Trophoblast cell (in vitro differentiated cells and primary cell): ENCODE results near the gene OCIAD1.
"Not testable (repeated sequence)": the region's sequence is repeated elsewhere in the genome, so short reads cannot be mapped to it uniquely, and the experiment has no call there.

ENCODE experiments used
- DNase-seq, 2 donors: peaks; one replicate each; pipeline ENCODE4 v3.0.0-alpha.2; 2016
- H2AFZ ChIP-seq: 2 replicates; pipeline ENCODE4 v1.6.1; 2013; ENCODE audit warnings: low read length, moderate library complexity, mild to moderate bottlenecking; ENCODE audit not compliant: insufficient read depth, poor library complexity
- H2AK5ac ChIP-seq: 2 replicates; pipeline ENCODE4 v1.6.1; 2013; ENCODE audit warnings: mild to moderate bottlenecking, low read length
- H2BK120ac ChIP-seq: 2 replicates; pipeline ENCODE4 v1.6.1; 2013; ENCODE audit warnings: low read length, mild to moderate bottlenecking, moderate library complexity; ENCODE audit not compliant: insufficient read depth, poor library complexity
- H2BK12ac ChIP-seq: 2 replicates; pipeline ENCODE4 v1.6.1; 2013; ENCODE audit warnings: mild to moderate bottlenecking, low read length, moderate library complexity
- H2BK5ac ChIP-seq: 2 replicates; pipeline ENCODE4 v1.6.1; 2013; ENCODE audit warnings: low read length, low read depth, moderate library complexity, mild to moderate bottlenecking; ENCODE audit not compliant: poor library complexity
- H3K14ac ChIP-seq: 2 replicates; pipeline ENCODE4 v1.6.1; 2013; ENCODE audit warnings: mild to moderate bottlenecking, low read length
- H3K18ac ChIP-seq: 2 replicates; pipeline ENCODE4 v1.6.1; 2013; ENCODE audit warnings: mild to moderate bottlenecking, low read length
- H3K23ac ChIP-seq: 2 replicates; pipeline ENCODE4 v1.6.1; 2013; ENCODE audit warnings: low read length
- H3K27ac ChIP-seq: 2 replicates; pipeline ENCODE4 v1.5.1; 2013; ENCODE audit warnings: low read depth, mild to moderate bottlenecking, inconsistent platforms, low read length, moderate library complexity
- H3K27me3 ChIP-seq: 2 replicates; pipeline ENCODE4 v1.6.1; 2013; ENCODE audit warnings: inconsistent platforms, mild to moderate bottlenecking, low read length, moderate library complexity; ENCODE audit not compliant: insufficient read depth
- H3K36me3 ChIP-seq, 2 experiments: 1 replicate in 1 of 2; 2 replicates in 1 of 2; pipeline ENCODE4 v1.6.1; 2013; ENCODE audit warnings: low read length in 2 of 2, mild to moderate bottlenecking in 2 of 2, moderate library complexity in 1 of 2; ENCODE audit not compliant: insufficient read depth in 2 of 2, control insufficient read depth in 1 of 2
- H3K4ac ChIP-seq: 2 replicates; pipeline ENCODE4 v1.6.1; 2013; ENCODE audit warnings: low read depth, mild to moderate bottlenecking, low read length, moderate library complexity
- H3K4me1 ChIP-seq, 2 experiments: 1 replicate in 1 of 2; 2 replicates in 1 of 2; pipeline ENCODE4 v1.6.1; 2013; ENCODE audit warnings: low read length in 2 of 2, mild to moderate bottlenecking in 2 of 2, moderate library complexity in 1 of 2; ENCODE audit not compliant: insufficient read depth in 2 of 2, control insufficient read depth in 1 of 2
- H3K4me2 ChIP-seq: 2 replicates; pipeline ENCODE4 v1.6.1; 2013; ENCODE audit warnings: inconsistent platforms, mild to moderate bottlenecking, low read length, moderate library complexity
- H3K4me3 ChIP-seq: 2 replicates; pipeline ENCODE4 v1.5.1; 2013; ENCODE audit warnings: mild to moderate bottlenecking, low read depth, low read length, inconsistent platforms
- H3K79me1 ChIP-seq: one replicate; pipeline ENCODE4 v1.6.1; 2013; ENCODE audit warnings: low read length
- H3K79me2 ChIP-seq: 2 replicates; pipeline ENCODE4 v1.6.1; 2013; ENCODE audit warnings: low read length, mild to moderate bottlenecking; ENCODE audit not compliant: control insufficient read depth, insufficient read depth, poor library complexity
- H3K9ac ChIP-seq: 2 replicates; pipeline ENCODE4 v1.6.1; 2013; ENCODE audit warnings: mild to moderate bottlenecking, low read length
- H3K9me3 ChIP-seq: 2 replicates; pipeline ENCODE4 v1.6.1; 2013; ENCODE audit warnings: low read depth, mild to moderate bottlenecking, control low read depth, inconsistent platforms, low read length; ENCODE audit not compliant: insufficient read depth
- H4K12ac ChIP-seq: 2 replicates; pipeline ENCODE4 v1.6.1; 2013; ENCODE audit warnings: low read depth, mild to moderate bottlenecking, low read length, moderate library complexity
- H4K8ac ChIP-seq: 2 replicates; pipeline ENCODE4 v1.6.1; 2013; ENCODE audit warnings: low read depth, mild to moderate bottlenecking, low read length, moderate library complexity
- H4K91ac ChIP-seq: one replicate; pipeline ENCODE4 v1.6.1; 2013; ENCODE audit warnings: low read depth, mild to moderate bottlenecking, low read length, moderate library complexity
- WGBS: extraction: QIAGEN DNeasy Blood & Tissue Kit; methylation state at CpG from one replicate; pipeline ENCODE4 v1.1.7; 2013; ENCODE audit warnings: missing lambda C conversion rate; ENCODE audit not compliant: insufficient read length, insufficient coverage; ENCODE audit errors: extremely low coverage; 5-methylcytosine and 5-hydroxymethylcytosine counted together

OCIAD1 gene

GRCh38 chr4:48816971-48817370 lies 13.9 kb upstream of the OCIAD1 start:
- H3K4me2 ChIP-seq: no peak overlapping the region
- no peak overlapping the region for H3K4ac ChIP-seq
- H3K9ac ChIP-seq: no peak overlapping the region
- H2BK5ac ChIP-seq: no peak overlapping the region
- H3K36me3 ChIP-seq: no peaks in the 10 kb centered on the region
- no peak overlapping the region for H3K27ac ChIP-seq
- no peaks in the 10 kb centered on the region for H3K4me1 ChIP-seq
- no peaks in the 10 kb centered on the region for H3K79me1 ChIP-seq
- no peak overlapping the region for H2AFZ ChIP-seq
- no peaks in the 10 kb centered on the region for H3K79me2 ChIP-seq
- no peak overlapping the region for H4K8ac ChIP-seq
- H2AK5ac ChIP-seq: no peak overlapping the region
- H3K18ac ChIP-seq: no peak overlapping the region
- H3K23ac ChIP-seq: no peak overlapping the region
- no peak overlapping the region for H4K12ac ChIP-seq
- no peaks in the 10 kb centered on the region for H3K9me3 ChIP-seq
- no peaks in the 10 kb centered on the region for H3K27me3 ChIP-seq
- no peak overlapping the region for H4K91ac ChIP-seq
- no peak for DNase-seq
- no peak overlapping the region for H3K4me3 ChIP-seq
- H2BK120ac ChIP-seq: no peak overlapping the region
- H3K14ac ChIP-seq: no peak overlapping the region
- no CpG with 5 or more reads among the region's 6 CpGs for WGBS
- H2BK12ac ChIP-seq: no peak overlapping the region

- H3K36me3 ChIP-seq, H3K79me1 ChIP-seq, H2AK5ac ChIP-seq, H3K9me3 ChIP-seq, DNase-seq, H3K79me2 ChIP-seq, H2BK120ac ChIP-seq, H3K23ac ChIP-seq, H3K14ac ChIP-seq, H2BK5ac ChIP-seq, H3K4me1 ChIP-seq, H2AFZ ChIP-seq, H2BK12ac ChIP-seq, H4K8ac ChIP-seq, H3K4me3 ChIP-seq, H3K27me3 ChIP-seq, H4K91ac ChIP-seq, H3K4me2 ChIP-seq, H3K18ac ChIP-seq, H3K4ac ChIP-seq, H4K12ac ChIP-seq, H3K9ac ChIP-seq, H3K27ac ChIP-seq: not testable (repeated sequence)
- no CpG with 5 or more reads among the region's 2 CpGs for WGBS
These were observed 9.5 kb upstream of the OCIAD1 start for GRCh38 chr4:48821431-48821830.

- no peak overlapping the region for H2AK5ac ChIP-seq
- no peak overlapping the region for H3K23ac ChIP-seq
- no peak overlapping the region for H3K4ac ChIP-seq
- no peak overlapping the region for H2BK5ac ChIP-seq
- H2BK120ac ChIP-seq: no peak overlapping the region
- H2BK12ac ChIP-seq: no peak overlapping the region
- H3K36me3 ChIP-seq: no peaks in the 10 kb centered on the region
- peaks cover 0 to 1% of the 10 kb centered on the region in 2 experiments for H3K4me1 ChIP-seq
- H3K18ac ChIP-seq: no peak overlapping the region
- H3K9me3 ChIP-seq: peaks cover 1% of the 10 kb centered on the region
- no peak overlapping the region for H4K91ac ChIP-seq
- no peak overlapping the region for H3K27ac ChIP-seq
- H4K8ac ChIP-seq: no peak overlapping the region
- peaks cover 5% of the 10 kb centered on the region for H3K79me2 ChIP-seq
- WGBS: no CpG with 5 or more reads among the region's 5 CpGs
- H3K27me3 ChIP-seq: no peaks in the 10 kb centered on the region
- H3K4me3 ChIP-seq: no peak overlapping the region
- H3K14ac ChIP-seq: no peak overlapping the region
- no peak overlapping the region for H4K12ac ChIP-seq
- H3K4me2 ChIP-seq: no peak overlapping the region
- no peak overlapping the region for H3K9ac ChIP-seq
- H2AFZ ChIP-seq: no peak overlapping the region
- H3K79me1 ChIP-seq: peaks cover 6% of the 10 kb centered on the region
- no peak for DNase-seq
These were observed 3.3 kb upstream of the OCIAD1 start for GRCh38 chr4:48827622-48828021.

- Histone ChIP-seq H4K91ac (peak overlapping the region; percentile 98), H3K4me2 (peak overlapping the region; percentile 40), H3K36me3 (peaks cover 14 to 17% of the 10 kb centered on the region in 2 experiments), H2BK5ac (peak overlapping the region; percentile 74), H4K8ac (peak overlapping the region; percentile 100), H3K27ac (peak overlapping the region; percentile 97), H2AFZ (peak overlapping the region; percentile 99), H3K9ac (peak overlapping the region; percentile 96), H2AK5ac (peak overlapping the region; percentile 99), H3K4me3 (peak overlapping the region; percentile 99), H3K79me1 (peaks cover 6% of the 10 kb centered on the region), H3K14ac (peak overlapping the region; percentile 93), H3K27me3 (no peaks in the 10 kb centered on the region), H3K4ac (peak overlapping the region; percentile 97), H2BK12ac (peak overlapping the region; percentile 51), H3K9me3 (peaks cover 1% of the 10 kb centered on the region), H4K12ac (peak overlapping the region; percentile 47), H2BK120ac (peak overlapping the region; percentile 98), H3K18ac (peak overlapping the region; percentile 100), H3K79me2 (peaks cover 5% of the 10 kb centered on the region), H3K4me1 (peaks cover 0 to 4% of the 10 kb centered on the region in 2 experiments), H3K23ac (no peak overlapping the region)
- WGBS: no CpG with 5 or more reads among the region's 10 CpGs
- no peak for DNase-seq
These were observed 693 bp downstream of the OCIAD1 start for GRCh38 chr4:48831532-48832030.
